ENCODE measurements around the gene EIF2S2. TPM values are rescaled to one million over a fixed set of nuclear protein-coding genes. Genes with fewer than 3 reads are reported as not detected.

EIF2S2 gene, protein sequence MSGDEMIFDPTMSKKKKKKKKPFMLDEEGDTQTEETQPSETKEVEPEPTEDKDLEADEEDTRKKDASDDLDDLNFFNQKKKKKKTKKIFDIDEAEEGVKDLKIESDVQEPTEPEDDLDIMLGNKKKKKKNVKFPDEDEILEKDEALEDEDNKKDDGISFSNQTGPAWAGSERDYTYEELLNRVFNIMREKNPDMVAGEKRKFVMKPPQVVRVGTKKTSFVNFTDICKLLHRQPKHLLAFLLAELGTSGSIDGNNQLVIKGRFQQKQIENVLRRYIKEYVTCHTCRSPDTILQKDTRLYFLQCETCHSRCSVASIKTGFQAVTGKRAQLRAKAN
- polyA plus RNA-seq (2011; rRNA removed) (166 and 227 TPM in 2 replicates), polyA plus RNA-seq (2017; fragmentation: RNase III; extraction: RNeasy Plus Mini Kit Qiagen cat#74134 plus additional on column Dnase treatment) (149 to 174 TPM (median 150 TPM) in 3 replicates), polyA minus RNA-seq (2011; rRNA and poly(A)+ RNA removed) (29.2 and 30.9 TPM in 2 replicates)
- polyA plus RNA-seq (2012; cell fraction: cytosol; rRNA removed) = 56.2 and 74.6 TPM in 2 replicates
- 16.2 and 22.6 TPM in 2 replicates for polyA plus RNA-seq (2012; cell fraction: nucleus; rRNA removed)

GRCh38 chr20:34111702-34112599, at the start of gene EIF2S2:
TSS of gene EIF2S2 (minus strand) at chr20:34112243. CDS start at chr20:34112110, 133 bp downstream.
- ATAC-seq (peak; percentile 96 to 97), DNase-seq (ENCODE audit: low read depth in 1 of 2, low spot score in 1 of 2) (peak; percentile 92 to 99), FAIRE-seq (no peak)
- WGBS (ENCODE audit: missing lambda C conversion rate) = 3% methylated on average over 47 of the region's 81 CpGs
- H3K4me3 ChIP-seq = peak within 1 kb of the TSS; percentile 80
- H3K4me1 ChIP-seq = peaks cover 35% of the 10 kb centered on the region; the same call in 2 of the 3 replicates
- CTCF ChIA-PET = interaction anchor here (0.7 to 6.9 kb wide), 6 partner anchors 9 to 254 kb away, joined by 3 to 35 read pairs (median 3); no protein-coding TSS in a partner anchor
- H3K9me3 ChIP-seq = no peaks in the 10 kb centered on the region
- POLR2A ChIA-PET = interaction anchor here (0.6 to 2.3 kb wide), 17 partner anchors 8 to 732 kb away, joined by 3 to 15 read pairs (median 4); partner anchors contain the start of genes CHMP4B and RALY
- peak within 1 kb of the TSS; percentile 93 to 97 for H3K27ac ChIP-seq
- peak within 1 kb of the TSS; percentile 98 for H3K4me2 ChIP-seq
- no peak for TF ChIP-seq HEYL (CRISPR knock-in tag; IDR thresholded peaks at IDR 0.05)
- TF ChIP-seq MAX (IDR thresholded peaks at IDR 0.05) = peak; percentile 82
- TF ChIP-seq PBX3 (IDR thresholded peaks at IDR 0.05) = peak; percentile 10; the same call in 1 of the 2 replicates
- TF ChIP-seq CHD4 (IDR thresholded peaks at IDR 0.05; ENCODE audit: borderline replicate concordance) = no peak
- no peak for TF ChIP-seq BHLHE40 (IDR thresholded peaks at IDR 0.05; ENCODE audit: low read depth, low read length)
- no peak for TF ChIP-seq USF2 (IDR thresholded peaks at IDR 0.05)
- TF ChIP-seq ZFP36 (IDR thresholded peaks at IDR 0.05; ENCODE audit: borderline replicate concordance, partially characterized antibody) = no peak
- no peak for TF ChIP-seq EP300 (IDR thresholded peaks at IDR 0.05)
- no peak for TF ChIP-seq FOSL2 (IDR thresholded peaks at IDR 0.05)
- no peak for TF ChIP-seq FOSL2 (CRISPR knock-in tag; IDR thresholded peaks at IDR 0.05)
- no peak for TF ChIP-seq EHF (CRISPR knock-in tag; IDR thresholded peaks at IDR 0.05)
- no peak for TF ChIP-seq RFX5 (IDR thresholded peaks at IDR 0.05)
- TF ChIP-seq, protein P1, sequence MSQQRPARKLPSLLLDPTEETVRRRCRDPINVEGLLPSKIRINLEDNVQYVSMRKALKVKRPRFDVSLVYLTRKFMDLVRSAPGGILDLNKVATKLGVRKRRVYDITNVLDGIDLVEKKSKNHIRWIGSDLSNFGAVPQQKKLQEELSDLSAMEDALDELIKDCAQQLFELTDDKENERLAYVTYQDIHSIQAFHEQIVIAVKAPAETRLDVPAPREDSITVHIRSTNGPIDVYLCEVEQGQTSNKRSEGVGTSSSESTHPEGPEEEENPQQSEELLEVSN (IDR thresholded peaks at IDR 0.05; ENCODE audit: borderline replicate concordance, low read depth) = 0 out of 2 replicates have a peak, but pooled peaks have one; percentile 28
- TF ChIP-seq REST (IDR thresholded peaks at IDR 0.05) = no peak
- no peak for TF ChIP-seq CHD2 (IDR thresholded peaks at IDR 0.05; ENCODE audit: low read length, partially characterized antibody)
- TF ChIP-seq RARB (CRISPR knock-in tag; IDR thresholded peaks at IDR 0.05) = no peak
- TF ChIP-seq MYC (IDR thresholded peaks at IDR 0.05; ENCODE audit: borderline replicate concordance, low read length) = peak; percentile 30
- TF ChIP-seq HOXB5 (CRISPR knock-in tag; IDR thresholded peaks at IDR 0.05) = no peak
- no peak for TF ChIP-seq CBX8 (IDR thresholded peaks at IDR 0.05)
- TF ChIP-seq, protein P2, sequence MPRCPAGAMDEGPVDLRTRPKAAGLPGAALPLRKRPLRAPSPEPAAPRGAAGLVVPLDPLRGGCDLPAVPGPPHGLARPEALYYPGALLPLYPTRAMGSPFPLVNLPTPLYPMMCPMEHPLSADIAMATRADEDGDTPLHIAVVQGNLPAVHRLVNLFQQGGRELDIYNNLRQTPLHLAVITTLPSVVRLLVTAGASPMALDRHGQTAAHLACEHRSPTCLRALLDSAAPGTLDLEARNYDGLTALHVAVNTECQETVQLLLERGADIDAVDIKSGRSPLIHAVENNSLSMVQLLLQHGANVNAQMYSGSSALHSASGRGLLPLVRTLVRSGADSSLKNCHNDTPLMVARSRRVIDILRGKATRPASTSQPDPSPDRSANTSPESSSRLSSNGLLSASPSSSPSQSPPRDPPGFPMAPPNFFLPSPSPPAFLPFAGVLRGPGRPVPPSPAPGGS (IDR thresholded peaks at IDR 0.05) = peak; percentile 96
- no peak for TF ChIP-seq SREBF2 (IDR thresholded peaks at IDR 0.05)
- no peak for TF ChIP-seq SMC3 (IDR thresholded peaks at IDR 0.05)
- TF ChIP-seq FOXS1 (CRISPR knock-in tag; IDR thresholded peaks at IDR 0.05) = no peak
- TF ChIP-seq POLR2AphosphoS2 (conservative IDR thresholded peaks at IDR 0.05; ENCODE audit: low read length) = 0 out of 2 replicates have a peak, but pooled peaks have one; percentile 73
- no peak for TF ChIP-seq NR3C1 (IDR thresholded peaks at IDR 0.05)
- TF ChIP-seq RAD21 (conservative IDR thresholded peaks at IDR 0.05 in 1 of 2, IDR thresholded peaks at IDR 0.05 in 1 of 2) = no peak
- no peak for TF ChIP-seq KDM5A (IDR thresholded peaks at IDR 0.05)
- peak; percentile 91; the same call in 1 of the 2 replicates for TF ChIP-seq PHF8 (IDR thresholded peaks at IDR 0.05; ENCODE audit: borderline replicate concordance, low read depth)
- no peak for TF ChIP-seq KDM1A (IDR thresholded peaks at IDR 0.05; ENCODE audit: low read depth)
- TF ChIP-seq, protein P3, sequence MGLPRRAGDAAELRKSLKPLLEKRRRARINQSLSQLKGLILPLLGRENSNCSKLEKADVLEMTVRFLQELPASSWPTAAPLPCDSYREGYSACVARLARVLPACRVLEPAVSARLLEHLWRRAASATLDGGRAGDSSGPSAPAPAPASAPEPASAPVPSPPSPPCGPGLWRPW (IDR thresholded peaks at IDR 0.05) = no peak

Data from A549 (cell line).